WTC11 (cell line): ENCODE measurements around the gene ADCY1. TPM values are rescaled to one million over a fixed set of nuclear protein-coding genes. Genes with fewer than 3 reads are reported as not detected.
A peak's percentile ranks its signal among the peaks of the same experiment; 100 is the strongest.

Experiments
- ATAC-seq: fragments of 200-7000 bp; cut with Tn5 transposase; 2 replicates; pipeline ENCODE4 v1.10.0; 2021; ENCODE audit warnings: mild to moderate bottlenecking, moderate library complexity
- CTCF ChIA-PET: fragments of 300-600 bp; sonication (Branson Sonifier 250); formaldehyde crosslinking; loops from one replicate; lab custom pipeline; 2021; ENCODE audit warnings: antibody characterized with exemption; lab: Charles Lee
- POLR2A ChIA-PET: fragments of 350-600 bp; sonication (Branson Sonifier 250); formaldehyde crosslinking; loops from one replicate; lab custom pipeline; 2021; ENCODE audit warnings: antibody characterized with exemption; lab: Charles Lee
- DNase-seq: peaks from one replicate; pipeline ENCODE4 v3.0.0; 2021; ENCODE audit warnings: low spot score
- H3K27ac Mint-ChIP-seq: 2 replicates; pipeline ENCODE4 v1.8.0; 2021; ENCODE audit warnings: mixed read lengths
- H3K27me3 Mint-ChIP-seq: 2 replicates; pipeline ENCODE4 v1.8.0; 2021; ENCODE audit warnings: low read depth, mild to moderate bottlenecking, moderate library complexity, mixed read lengths
- H3K36me3 Mint-ChIP-seq: 2 replicates; pipeline ENCODE4 v1.8.0; 2021; ENCODE audit warnings: mixed read lengths
- H3K4me1 Mint-ChIP-seq: 2 replicates; pipeline ENCODE4 v1.8.0; 2022; ENCODE audit warnings: mixed read lengths
- H3K4me3 Mint-ChIP-seq: 2 replicates; pipeline ENCODE4 v1.8.0; 2021; ENCODE audit warnings: mild to moderate bottlenecking, moderate library complexity, mixed read lengths
- H3K9me3 Mint-ChIP-seq: 2 replicates; pipeline ENCODE4 v1.8.0; 2021; ENCODE audit warnings: mixed read lengths
- CREM ChIP-seq: sonication (generic); formaldehyde crosslinking; IDR thresholded peaks from 2 replicates; pipeline ENCODE4 v1.8.1; 2022; ENCODE audit warnings: mild to moderate bottlenecking, missing genetic modification reagents, moderate library complexity
- ELF4 ChIP-seq: sonication (generic); formaldehyde crosslinking; IDR thresholded peaks from 2 replicates; pipeline ENCODE4 v1.8.1; 2022; ENCODE audit warnings: low read depth, mild to moderate bottlenecking, moderate library complexity, missing genetic modification reagents
- GABPB1 ChIP-seq: sonication (generic); formaldehyde crosslinking; IDR thresholded peaks from 2 replicates; pipeline ENCODE4 v1.8.1; 2023; ENCODE audit warnings: mild to moderate bottlenecking, missing genetic modification reagents
- GTF2I ChIP-seq: fragments of 250-450 bp; sonication (Bioruptor Pico); conservative IDR thresholded peaks from 2 replicates; pipeline ENCODE4 v1.4.0; 2021; ENCODE audit warnings: mild to moderate bottlenecking
- HMGA2 ChIP-seq: fragments of 250-450 bp; sonication (Bioruptor Pico); IDR thresholded peaks from 2 replicates; pipeline ENCODE4 v1.4.0; 2021; ENCODE audit warnings: mild to moderate bottlenecking, moderate library complexity
- NR1H2 ChIP-seq: sonication (generic); formaldehyde crosslinking; IDR thresholded peaks from 2 replicates; pipeline ENCODE4 v1.9.0; 2021; ENCODE audit warnings: mild to moderate bottlenecking, moderate library complexity, missing genetic modification reagents
- NR2C2 ChIP-seq: sonication (generic); formaldehyde crosslinking; IDR thresholded peaks from 2 replicates; pipeline ENCODE4 v1.8.0; 2022; ENCODE audit warnings: mild to moderate bottlenecking, missing genetic modification reagents
- OVOL2 ChIP-seq: fragments of 250-450 bp; sonication (Bioruptor Pico); IDR thresholded peaks from 2 replicates; pipeline ENCODE4 v1.9.0; 2021; ENCODE audit warnings: mild to moderate bottlenecking, borderline replicate concordance
- PRRX2 ChIP-seq: fragments of 250-450 bp; sonication (Bioruptor Pico); IDR thresholded peaks from 2 replicates; pipeline ENCODE4 v1.8.0; 2021; ENCODE audit warnings: mild to moderate bottlenecking
- SP1 ChIP-seq: sonication (generic); formaldehyde crosslinking; conservative IDR thresholded peaks from 2 replicates; pipeline ENCODE4 v1.8.1; 2022; ENCODE audit warnings: missing genetic modification reagents
- ZBTB21 ChIP-seq: sonication (generic); formaldehyde crosslinking; IDR thresholded peaks from 2 replicates; pipeline ENCODE4 v1.8.1; 2023; ENCODE audit warnings: mild to moderate bottlenecking, missing genetic modification reagents, borderline replicate concordance
- ZNF263 ChIP-seq: sonication (generic); formaldehyde crosslinking; IDR thresholded peaks from 2 replicates; pipeline ENCODE4 v1.8.1; 2022; ENCODE audit warnings: low read depth, mild to moderate bottlenecking, moderate library complexity, missing genetic modification reagents
- ZNF416 ChIP-seq: fragments of 250-450 bp; sonication (Bioruptor Pico); IDR thresholded peaks from 2 replicates; pipeline ENCODE4 v1.9.0; 2021; ENCODE audit warnings: mild to moderate bottlenecking, inconsistent platforms
- ZNF671 ChIP-seq: fragments of 250-450 bp; sonication (Bioruptor Pico); IDR thresholded peaks from 2 replicates; pipeline ENCODE4 v1.8.0; 2021; ENCODE audit warnings: mild to moderate bottlenecking
- total RNA-seq: library from RNA; stranded (reverse); gene quantifications from 3 replicates; pipeline ENCODE4 v1.2.3, GENCODE V29; 2021
- TF ChIP-seq, protein P1 (sequence below): sonication (generic); formaldehyde crosslinking; IDR thresholded peaks from 2 replicates; pipeline ENCODE4 v1.8.0; 2022; ENCODE audit warnings: mild to moderate bottlenecking, missing genetic modification reagents
- TF ChIP-seq, protein P2 (sequence below): sonication (generic); formaldehyde crosslinking; IDR thresholded peaks from 2 replicates; pipeline ENCODE4 v1.8.1; 2023; ENCODE audit warnings: mild to moderate bottlenecking, missing genetic modification reagents
- TF ChIP-seq, protein P3 (sequence below): sonication (generic); formaldehyde crosslinking; IDR thresholded peaks from 2 replicates; pipeline ENCODE4 v1.8.1; 2022; ENCODE audit warnings: mild to moderate bottlenecking, moderate library complexity, missing genetic modification reagents
- TF ChIP-seq, protein P4 (sequence below): sonication (generic); formaldehyde crosslinking; IDR thresholded peaks from 2 replicates; pipeline ENCODE4 v1.8.1; 2022; ENCODE audit warnings: missing genetic modification reagents, borderline replicate concordance
- TF ChIP-seq, protein P5 (sequence below): sonication (generic); formaldehyde crosslinking; IDR thresholded peaks from 2 replicates; pipeline ENCODE4 v1.8.0; 2023; ENCODE audit warnings: mild to moderate bottlenecking, missing genetic modification reagents
- TF ChIP-seq, protein P6 (sequence below): fragments of 250-450 bp; sonication (Bioruptor Pico); conservative IDR thresholded peaks from 2 replicates; pipeline ENCODE4 v1.9.0; 2021; ENCODE audit warnings: mild to moderate bottlenecking
- TF ChIP-seq, protein P7 (sequence below): fragments of 250-450 bp; sonication (Bioruptor Pico); IDR thresholded peaks from 2 replicates; pipeline ENCODE4 v2.1.2; 2022; ENCODE audit warnings: mild to moderate bottlenecking, moderate library complexity

ADCY1 gene
- total RNA-seq, 1 experiment from 2014 or later = 29.0 TPM

DNA sequence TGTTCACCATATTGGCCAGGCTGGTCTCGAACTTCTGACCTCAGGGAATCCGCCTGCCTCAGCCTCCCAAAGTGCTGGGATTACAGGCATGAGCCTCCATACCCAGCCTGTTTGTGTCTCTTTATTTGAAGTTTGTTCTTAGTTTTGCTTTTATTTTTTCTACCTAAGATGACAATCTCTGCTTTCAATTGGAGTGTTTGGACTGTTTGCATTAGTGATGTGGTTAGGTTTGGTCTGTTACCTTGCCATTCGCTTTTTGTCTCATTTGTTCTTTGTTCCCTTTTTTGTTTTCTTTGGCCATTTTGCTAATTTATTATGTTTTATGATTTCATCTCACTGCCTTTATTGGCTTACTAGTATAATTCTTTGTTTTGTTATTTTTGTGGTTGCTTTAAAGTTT lies 62.6 kb downstream of the ADCY1 start (continued):
- TF ChIP-seq, protein P1, sequence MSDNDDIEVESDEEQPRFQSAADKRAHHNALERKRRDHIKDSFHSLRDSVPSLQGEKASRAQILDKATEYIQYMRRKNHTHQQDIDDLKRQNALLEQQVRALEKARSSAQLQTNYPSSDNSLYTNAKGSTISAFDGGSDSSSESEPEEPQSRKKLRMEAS = no peak
- TF ChIP-seq ELF4 (no peak), ZBTB21 (CRISPR knock-in tag) (no peak)
- TF ChIP-seq, protein P2, sequence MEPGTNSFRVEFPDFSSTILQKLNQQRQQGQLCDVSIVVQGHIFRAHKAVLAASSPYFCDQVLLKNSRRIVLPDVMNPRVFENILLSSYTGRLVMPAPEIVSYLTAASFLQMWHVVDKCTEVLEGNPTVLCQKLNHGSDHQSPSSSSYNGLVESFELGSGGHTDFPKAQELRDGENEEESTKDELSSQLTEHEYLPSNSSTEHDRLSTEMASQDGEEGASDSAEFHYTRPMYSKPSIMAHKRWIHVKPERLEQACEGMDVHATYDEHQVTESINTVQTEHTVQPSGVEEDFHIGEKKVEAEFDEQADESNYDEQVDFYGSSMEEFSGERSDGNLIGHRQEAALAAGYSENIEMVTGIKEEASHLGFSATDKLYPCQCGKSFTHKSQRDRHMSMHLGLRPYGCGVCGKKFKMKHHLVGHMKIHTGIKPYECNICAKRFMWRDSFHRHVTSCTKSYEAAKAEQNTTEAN (CRISPR knock-in tag) = no peak

DNA sequence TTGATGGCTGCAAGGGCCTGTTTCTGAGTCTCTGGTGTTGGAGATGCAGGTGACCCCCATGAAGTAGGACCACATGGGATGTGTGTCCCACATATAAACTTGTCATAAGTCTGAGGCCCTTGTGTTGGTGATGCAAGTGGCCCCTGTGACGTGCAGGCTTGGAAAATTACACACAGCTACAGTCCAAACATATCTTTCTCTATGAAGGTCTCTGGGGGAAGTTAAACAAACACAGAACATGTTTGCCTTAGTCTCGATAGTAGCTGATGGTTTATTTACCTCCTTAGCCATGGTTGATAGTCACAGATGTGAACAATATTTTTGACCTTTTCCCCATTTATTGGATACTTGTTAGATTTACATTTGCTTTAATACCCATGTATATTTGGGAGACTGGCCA lies 64.7 kb downstream of the ADCY1 start:
- H3K4me3 Mint-ChIP-seq = no peak overlapping the region
- no peaks in the 10 kb centered on the region for H3K9me3 Mint-ChIP-seq
- no peak overlapping the region for H3K27ac Mint-ChIP-seq
- ChIA-PET POLR2A (no interaction called here), CTCF (no interaction called here)
- H3K36me3 Mint-ChIP-seq = 0 out of 2 replicates have a peak, but pooled peaks cover 3% of the 10 kb centered on the region
- no peak for TF ChIP-seq CREM (CRISPR knock-in tag)
- TF ChIP-seq GABPB1 (CRISPR knock-in tag) = peak; percentile 43; the same call in 1 of the 2 replicates
- DNase-seq (no peak), ATAC-seq (no peak)
- no peaks in the 10 kb centered on the region for H3K27me3 Mint-ChIP-seq
- H3K4me1 Mint-ChIP-seq = peaks cover 9% of the 10 kb centered on the region; the same call in 1 of the 2 replicates

DNA sequence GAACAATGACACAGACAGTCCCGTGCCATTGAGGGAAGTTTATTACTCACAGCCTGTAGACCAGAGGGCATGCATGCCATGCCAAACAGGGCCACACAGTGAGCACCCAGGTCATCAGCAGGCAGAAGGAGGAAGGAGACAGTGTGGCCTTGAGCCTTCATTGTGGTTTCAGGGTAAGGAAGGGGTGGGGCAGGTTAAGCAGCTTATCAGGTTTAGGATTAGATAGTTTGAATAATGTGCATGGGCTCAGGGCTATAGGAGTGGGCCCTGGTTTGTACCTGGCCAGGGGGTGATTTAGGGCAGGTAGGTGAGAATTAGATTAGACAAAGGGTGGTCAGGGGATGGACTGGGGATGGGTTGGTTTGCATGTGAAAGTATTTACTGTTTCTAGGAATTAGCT lies 67.9 kb downstream of the ADCY1 start:
- DNase-seq (no peak), ATAC-seq (no peak)
- no peaks in the 10 kb centered on the region for H3K9me3 Mint-ChIP-seq
- ChIA-PET POLR2A (no interaction called here), CTCF (interaction anchor here (3.0 kb wide), 1 partner anchor 21 kb away, joined by 20 read pairs; no protein-coding TSS in a partner anchor)
- TF ChIP-seq, protein P3, sequence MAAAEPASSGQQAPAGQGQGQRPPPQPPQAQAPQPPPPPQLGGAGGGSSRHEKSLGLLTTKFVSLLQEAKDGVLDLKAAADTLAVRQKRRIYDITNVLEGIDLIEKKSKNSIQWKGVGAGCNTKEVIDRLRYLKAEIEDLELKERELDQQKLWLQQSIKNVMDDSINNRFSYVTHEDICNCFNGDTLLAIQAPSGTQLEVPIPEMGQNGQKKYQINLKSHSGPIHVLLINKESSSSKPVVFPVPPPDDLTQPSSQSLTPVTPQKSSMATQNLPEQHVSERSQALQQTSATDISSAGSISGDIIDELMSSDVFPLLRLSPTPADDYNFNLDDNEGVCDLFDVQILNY (CRISPR knock-in tag) = no peak
- TF ChIP-seq ZNF416 (CRISPR knock-in tag) (no peak), GTF2I (CRISPR knock-in tag) (no peak)
- peaks cover 7% of the 10 kb centered on the region; the same call in 1 of the 2 replicates for H3K4me1 Mint-ChIP-seq
- H3K27ac Mint-ChIP-seq = no peak overlapping the region
- H3K27me3 Mint-ChIP-seq = no peaks in the 10 kb centered on the region
- H3K4me3 Mint-ChIP-seq = no peak overlapping the region
- 0 out of 2 replicates have a peak, but pooled peaks cover 3% of the 10 kb centered on the region for H3K36me3 Mint-ChIP-seq

DNA sequence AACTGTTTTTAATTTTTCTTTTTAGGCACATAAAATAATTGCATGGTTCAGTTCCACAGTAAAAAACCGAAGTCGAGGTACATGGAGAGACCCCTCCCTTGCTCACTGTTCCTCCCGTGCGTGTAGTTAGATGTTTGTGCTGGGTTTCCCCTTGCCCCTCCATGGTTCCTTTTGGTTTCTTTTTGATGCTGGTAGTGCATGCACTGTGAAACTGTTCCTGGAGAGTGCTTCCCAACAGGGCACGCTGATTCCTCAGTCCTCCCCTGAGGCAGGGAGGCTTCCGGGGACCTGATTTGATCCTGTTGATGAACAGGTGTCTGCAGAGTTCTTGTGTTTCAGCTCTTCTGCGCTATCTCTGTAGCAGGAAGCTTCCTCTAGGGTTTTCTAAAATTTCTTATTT lies 69.5 kb downstream of the ADCY1 start:
- no peak overlapping the region for H3K27ac Mint-ChIP-seq
- no peaks in the 10 kb centered on the region for H3K27me3 Mint-ChIP-seq
- ATAC-seq = no peak
- no peak overlapping the region for H3K4me3 Mint-ChIP-seq
- ChIA-PET POLR2A (no interaction called here), CTCF (no interaction called here)
- DNase-seq = no peak
- H3K9me3 Mint-ChIP-seq = no peaks in the 10 kb centered on the region
- H3K36me3 Mint-ChIP-seq = 0 out of 2 replicates have a peak, but pooled peaks cover 3% of the 10 kb centered on the region
- peaks cover 7% of the 10 kb centered on the region; the same call in 1 of the 2 replicates for H3K4me1 Mint-ChIP-seq
- TF ChIP-seq, protein P4, sequence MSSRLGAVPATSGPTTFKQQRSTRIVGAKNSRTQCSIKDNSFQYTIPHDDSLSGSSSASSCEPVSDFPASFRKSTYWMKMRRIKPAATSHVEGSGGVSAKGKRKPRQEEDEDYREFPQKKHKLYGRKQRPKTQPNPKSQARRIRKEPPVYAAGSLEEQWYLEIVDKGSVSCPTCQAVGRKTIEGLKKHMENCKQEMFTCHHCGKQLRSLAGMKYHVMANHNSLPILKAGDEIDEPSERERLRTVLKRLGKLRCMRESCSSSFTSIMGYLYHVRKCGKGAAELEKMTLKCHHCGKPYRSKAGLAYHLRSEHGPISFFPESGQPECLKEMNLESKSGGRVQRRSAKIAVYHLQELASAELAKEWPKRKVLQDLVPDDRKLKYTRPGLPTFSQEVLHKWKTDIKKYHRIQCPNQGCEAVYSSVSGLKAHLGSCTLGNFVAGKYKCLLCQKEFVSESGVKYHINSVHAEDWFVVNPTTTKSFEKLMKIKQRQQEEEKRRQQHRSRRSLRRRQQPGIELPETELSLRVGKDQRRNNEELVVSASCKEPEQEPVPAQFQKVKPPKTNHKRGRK (CRISPR knock-in tag) = no peak
- TF ChIP-seq CREM (CRISPR knock-in tag) = no peak
- TF ChIP-seq PRRX2 (CRISPR knock-in tag) = no peak
- no peak for TF ChIP-seq HMGA2 (CRISPR knock-in tag)
- TF ChIP-seq ZNF263 (CRISPR knock-in tag) = no peak
- TF ChIP-seq ZBTB21 (CRISPR knock-in tag) = no peak
- TF ChIP-seq SP1 (CRISPR knock-in tag) = no peak
- TF ChIP-seq, protein P5, sequence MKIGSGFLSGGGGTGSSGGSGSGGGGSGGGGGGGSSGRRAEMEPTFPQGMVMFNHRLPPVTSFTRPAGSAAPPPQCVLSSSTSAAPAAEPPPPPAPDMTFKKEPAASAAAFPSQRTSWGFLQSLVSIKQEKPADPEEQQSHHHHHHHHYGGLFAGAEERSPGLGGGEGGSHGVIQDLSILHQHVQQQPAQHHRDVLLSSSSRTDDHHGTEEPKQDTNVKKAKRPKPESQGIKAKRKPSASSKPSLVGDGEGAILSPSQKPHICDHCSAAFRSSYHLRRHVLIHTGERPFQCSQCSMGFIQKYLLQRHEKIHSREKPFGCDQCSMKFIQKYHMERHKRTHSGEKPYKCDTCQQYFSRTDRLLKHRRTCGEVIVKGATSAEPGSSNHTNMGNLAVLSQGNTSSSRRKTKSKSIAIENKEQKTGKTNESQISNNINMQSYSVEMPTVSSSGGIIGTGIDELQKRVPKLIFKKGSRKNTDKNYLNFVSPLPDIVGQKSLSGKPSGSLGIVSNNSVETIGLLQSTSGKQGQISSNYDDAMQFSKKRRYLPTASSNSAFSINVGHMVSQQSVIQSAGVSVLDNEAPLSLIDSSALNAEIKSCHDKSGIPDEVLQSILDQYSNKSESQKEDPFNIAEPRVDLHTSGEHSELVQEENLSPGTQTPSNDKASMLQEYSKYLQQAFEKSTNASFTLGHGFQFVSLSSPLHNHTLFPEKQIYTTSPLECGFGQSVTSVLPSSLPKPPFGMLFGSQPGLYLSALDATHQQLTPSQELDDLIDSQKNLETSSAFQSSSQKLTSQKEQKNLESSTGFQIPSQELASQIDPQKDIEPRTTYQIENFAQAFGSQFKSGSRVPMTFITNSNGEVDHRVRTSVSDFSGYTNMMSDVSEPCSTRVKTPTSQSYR (CRISPR knock-in tag) = no peak
- no peak for TF ChIP-seq NR1H2
- TF ChIP-seq, protein P6, sequence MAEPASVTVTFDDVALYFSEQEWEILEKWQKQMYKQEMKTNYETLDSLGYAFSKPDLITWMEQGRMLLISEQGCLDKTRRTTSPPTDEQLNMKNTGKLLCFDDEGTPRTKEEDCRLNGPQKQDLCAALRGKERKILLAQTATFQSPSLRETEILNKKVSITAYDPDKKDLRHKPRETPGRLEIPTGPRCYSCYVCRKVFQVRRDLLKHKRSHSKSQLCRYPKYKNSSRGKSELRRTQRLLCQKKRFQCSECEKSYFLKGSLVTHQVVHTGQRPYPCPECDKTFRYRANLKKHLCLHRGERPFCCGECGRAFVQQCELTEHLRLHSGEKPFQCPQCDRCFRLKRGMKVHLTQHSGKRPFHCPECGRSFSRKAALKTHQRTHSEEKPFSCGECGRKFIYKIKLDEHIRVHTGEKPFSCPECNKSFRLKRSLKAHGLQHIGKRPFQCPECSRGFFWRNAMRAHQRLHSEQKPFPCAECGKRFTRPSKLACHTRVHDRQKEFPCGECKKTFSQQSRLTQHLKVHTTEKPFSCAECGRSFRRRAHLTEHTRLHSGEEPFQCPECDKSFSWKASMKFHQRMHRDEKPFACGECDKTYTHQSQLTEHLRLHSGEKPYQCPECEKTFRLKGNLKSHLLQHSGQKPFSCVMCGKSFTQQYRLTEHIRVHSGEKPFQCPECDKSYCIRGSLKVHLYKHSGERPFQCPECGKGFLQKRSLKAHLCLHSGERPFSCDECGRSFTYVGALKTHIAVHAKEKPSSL (CRISPR knock-in tag) = no peak
- no peak for TF ChIP-seq NR2C2 (CRISPR knock-in tag)
- TF ChIP-seq, protein P7, sequence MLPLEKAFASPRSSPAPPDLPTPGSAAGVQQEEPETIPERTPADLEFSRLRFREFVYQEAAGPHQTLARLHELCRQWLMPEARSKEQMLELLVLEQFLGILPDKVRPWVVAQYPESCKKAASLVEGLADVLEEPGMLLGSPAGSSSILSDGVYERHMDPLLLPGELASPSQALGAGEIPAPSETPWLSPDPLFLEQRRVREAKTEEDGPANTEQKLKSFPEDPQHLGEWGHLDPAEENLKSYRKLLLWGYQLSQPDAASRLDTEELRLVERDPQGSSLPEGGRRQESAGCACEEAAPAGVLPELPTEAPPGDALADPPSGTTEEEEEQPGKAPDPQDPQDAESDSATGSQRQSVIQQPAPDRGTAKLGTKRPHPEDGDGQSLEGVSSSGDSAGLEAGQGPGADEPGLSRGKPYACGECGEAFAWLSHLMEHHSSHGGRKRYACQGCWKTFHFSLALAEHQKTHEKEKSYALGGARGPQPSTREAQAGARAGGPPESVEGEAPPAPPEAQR (CRISPR knock-in tag) = no peak
- TF ChIP-seq OVOL2 (CRISPR knock-in tag) = no peak
- TF ChIP-seq ZNF671 (CRISPR knock-in tag) = no peak
